GM12878 (cell line): ENCODE measurements around the gene SLC39A11. TPM values are rescaled to one million over a fixed set of nuclear protein-coding genes. Genes with fewer than 3 reads are reported as not detected.

Experiments
- ATAC-seq: fragments of 200-7000 bp; cut with Tn5 transposase; 3 replicates; pipeline ENCODE4 v1.9.1; 2020; ENCODE audit warnings: mild to moderate bottlenecking, moderate library complexity
- BruUV-seq: library from RNA; stranded (reverse); fragments of 400-500 nt; replicated peaks from 2 replicates; lab custom pipeline; 2021; lab: Mats Ljungman, UMichigan
- CTCF ChIA-PET: fragments of 300-600 bp; sonication (Branson Sonifier 250); formaldehyde crosslinking; extraction: SDS; loops from one replicate; lab custom pipeline; 2021; ENCODE audit warnings: inconsistent platforms; lab: Yijun Ruan, JAX
- POLR2A ChIA-PET: fragments of 350-600 bp; formaldehyde crosslinking; extraction: SDS; loops from one replicate; lab custom pipeline; 2021; ENCODE audit warnings: inconsistent platforms; lab: Charles Lee
- RAD21 ChIA-PET: fragments of 300-600 bp; sonication (Branson Sonifier 250); formaldehyde crosslinking; loops from one replicate; lab custom pipeline; 2023; ENCODE audit warnings: antibody characterized with exemption; ENCODE audit not compliant: unreplicated experiment; lab: Charles Lee
- SMC1A ChIA-PET: fragments of 300-600 bp; sonication (Branson Sonifier 250); formaldehyde crosslinking; loops from one replicate; lab custom pipeline; 2023; ENCODE audit not compliant: unreplicated experiment, uncharacterized antibody; lab: Charles Lee
- DNase-seq: peaks from one replicate; pipeline ENCODE4 v3.0.0-alpha.2; 2011; ENCODE audit warnings: low read depth, low spot score
- FAIRE-seq: peaks from 3 replicates; lab custom pipeline; 2011; peaks lifted over from hg19 to GRCh38; lab: Jason Lieb, UNC
- H2AFZ ChIP-seq: 2 replicates; pipeline ENCODE4 v1.6.0; 2011; ENCODE audit warnings: low read depth, low read length, control low read depth; ENCODE audit not compliant: control insufficient read depth
- H3K27ac ChIP-seq: 2 replicates; pipeline ENCODE4 v1.5.1; 2011; ENCODE audit warnings: control low read depth; ENCODE audit not compliant: control insufficient read depth, insufficient read depth
- H3K27me3 ChIP-seq, 2 experiments: replicated peaks in 1 of 2; 2 replicates each; pipeline versions ENCODE4 v1.6.0 to v1.6.1; 2011; ENCODE audit warnings: low read length in 1 of 2; ENCODE audit not compliant: control insufficient read depth in 2 of 2, insufficient read depth in 2 of 2
- H3K36me3 ChIP-seq, 2 experiments: 2 replicates each; pipeline ENCODE4 v1.5.1; 2011; ENCODE audit warnings: low read length in 1 of 2; ENCODE audit not compliant: control insufficient read depth in 2 of 2, insufficient read depth in 2 of 2
- H3K4me1 ChIP-seq: 2 replicates; pipeline ENCODE4 v1.6.1; 2011; ENCODE audit warnings: mild to moderate bottlenecking, low read length, moderate library complexity, mixed read lengths; ENCODE audit not compliant: control insufficient read depth, insufficient read depth
- H3K4me2 ChIP-seq: 2 replicates; pipeline ENCODE4 v1.6.0; 2011; ENCODE audit warnings: control low read depth; ENCODE audit not compliant: control insufficient read depth, insufficient read depth
- H3K4me3 ChIP-seq: fragments of 200-600 bp; sonication (generic); 2 replicates; pipeline ENCODE4 v1.5.1; 2016
- H3K79me2 ChIP-seq: 2 replicates; pipeline ENCODE4 v1.6.0; 2011; ENCODE audit warnings: low read length; ENCODE audit not compliant: control insufficient read depth, insufficient read depth
- H3K9ac ChIP-seq: 2 replicates; pipeline ENCODE4 v1.8.0; 2011; ENCODE audit warnings: low read length, control low read depth, mixed read lengths; ENCODE audit not compliant: control insufficient read depth, insufficient read depth
- H3K9me3 ChIP-seq: replicated peaks from 3 replicates; pipeline ENCODE4 v1.5.1; 2011; ENCODE audit warnings: mild to moderate bottlenecking, low read length; ENCODE audit not compliant: control insufficient read depth, insufficient read depth
- H4K20me1 ChIP-seq: 2 replicates; pipeline ENCODE4 v1.6.0; 2011; ENCODE audit not compliant: control insufficient read depth, insufficient read depth
- BMI1 ChIP-seq: fragments of 450-650 bp; IDR thresholded peaks from 2 replicates; pipeline ENCODE4 v1.6.1; 2016; ENCODE audit warnings: mild to moderate bottlenecking, moderate library complexity, borderline replicate concordance
- CHD1 ChIP-seq: IDR thresholded peaks from 2 replicates; pipeline ENCODE4 v1.6.1; 2012; ENCODE audit warnings: low read depth, low read length, improper control_type of control experiment
- ETV6 ChIP-seq, 2 experiments: fragments of 450-650 bp in 1 of 2; IDR thresholded peaks in 1 of 2; conservative IDR thresholded peaks in 1 of 2; 2 replicates each; pipeline ENCODE4 v1.6.1; 2014; ENCODE audit warnings: antibody characterized with exemption in 1 of 2, borderline replicate concordance in 1 of 2, low read depth in 1 of 2, mild to moderate bottlenecking in 1 of 2, moderate library complexity in 1 of 2
- MYB ChIP-seq: fragments of 150-350 bp; IDR thresholded peaks from 2 replicates; pipeline ENCODE4 v1.6.1; 2014; ENCODE audit warnings: mild to moderate bottlenecking, low read depth, low read length, borderline replicate concordance
- PKNOX1 ChIP-seq: fragments of 450-650 bp; IDR thresholded peaks from 2 replicates; pipeline ENCODE4 v1.6.1; 2016; ENCODE audit warnings: mild to moderate bottlenecking
- STAT3 ChIP-seq: IDR thresholded peaks from 2 replicates; pipeline ENCODE4 v1.6.1; 2011; ENCODE audit warnings: low read depth, low read length, improper control_type of control experiment
- ZNF687 ChIP-seq: fragments of 450-650 bp; IDR thresholded peaks from 2 replicates; pipeline ENCODE4 v1.6.1; 2017; ENCODE audit warnings: mild to moderate bottlenecking, moderate library complexity
- WGBS: methylation state at CpG from one replicate; pipeline ENCODE4 v1.1.6; 2016; ENCODE audit warnings: low lambda C conversion rate; ENCODE audit not compliant: insufficient replicate concordance, insufficient coverage; ENCODE audit errors: missing lambda C conversion rate; 5-methylcytosine and 5-hydroxymethylcytosine counted together
- in situ Hi-C: fragments of 300-500 bp; cut with MboI; formaldehyde crosslinking; loops from 9 replicates; pipeline ENCODE4 v1.14.3; 2018; ENCODE audit warnings: mixed read lengths
- intact Hi-C: fragments of 100-400 bp; cut with micrococcal nuclease; formaldehyde crosslinking; loops from one replicate; pipeline ENCODE4 v1.14.2; 2022; ENCODE audit not compliant: unreplicated experiment
- polyA plus RNA-seq, 11 experiments: library from polyadenylated mRNA; depleted of rRNA in 4 of 11; unstranded in 6 of 11; stranded (reverse) in 5 of 11; fragments of >200 nt; fragmentation: Nextera tagmentation in 4 of 11; fragmentation: Illumina TruSeq in 1 of 11; extraction: Ambion mirVana in 4 of 11; extraction: Trizol in 1 of 11; gene quantifications; 1 replicate in 1 of 11; 2 replicates in 10 of 11; pipeline versions ENCODE4 v1.2.1 to v1.2.3, GENCODE V29; 2011 to 2016; ENCODE audit warnings: inconsistent platforms in 2 of 11, missing spikeins in 2 of 11, low read depth in 1 of 11
- total RNA-seq, 4 experiments: library from RNA; depleted of rRNA in 3 of 4; stranded (reverse); fragments of >200 nt in 3 of 4; fragmentation: Illumina TruSeq in 1 of 4; extraction: Trizol in 1 of 4; gene quantifications; 2 replicates each; pipeline versions ENCODE4 v1.2.1 to v1.2.3, GENCODE V29; 2013 to 2021

The SLC39A11 gene
- total and polyA plus RNA-seq, 10 of the 15 experiments (the other 5 are each of a cell fraction or from before 2014, with no cell fraction given): 8.6 to 23.8 (median 14.0) TPM

- SMC1A ChIA-PET: interaction anchor here (1.0 to 1.2 kb wide), 2 partner anchors 17 to 19 kb away, joined by 3 to 4 read pairs; no protein-coding TSS in a partner anchor
- Histone ChIP-seq H3K36me3 (no peaks in the 10 kb centered on the region), H4K20me1 (no peaks in the 10 kb centered on the region)
- intact Hi-C loops: no loop called here
- BruUV-seq: no TSS peak
- TF ChIP-seq PKNOX1 (no peak), STAT3 (no peak), ETV6 (conservative IDR thresholded peaks at IDR 0.05 in 1 of 2, IDR thresholded peaks at IDR 0.05 in 1 of 2; ENCODE audit: borderline replicate concordance in 1 of 2, low read depth in 1 of 2) (no peak), CHD1 (no peak), BMI1 (no peak), MYB (no peak), ZNF687 (no peak)
- TF ChIP-seq, all 136 proteins: peak for 0
- Histone ChIP-seq H3K4me3 (no peak overlapping the region), H3K79me2 (peaks cover 2% of the 10 kb centered on the region; the same call in 1 of the 2 replicates), H3K27me3 (no peaks in the 10 kb centered on the region), H3K4me1 (no peaks in the 10 kb centered on the region), H2AFZ (no peak overlapping the region), H3K9me3 (no peaks in the 10 kb centered on the region), H3K9ac (no peak overlapping the region), H3K4me2 (no peak overlapping the region), H3K27ac (no peak overlapping the region)
- ATAC-seq (no peak), FAIRE-seq (no peak), DNase-seq (no peak)
- POLR2A ChIA-PET: no interaction called here
- WGBS: 98% methylated on average over 5 of the region's 5 CpGs
- RAD21 ChIA-PET: no interaction called here
- in situ Hi-C loops: no loop called here
- CTCF ChIA-PET: interaction anchor here (0.7 to 1.2 kb wide), 3 partner anchors 14 to 36 kb away, joined by 3 to 6 read pairs (median 3); no protein-coding TSS in a partner anchor
Observed at GRCh38 chr17:72969293-72969906, 123.1 kb downstream of the SLC39A11 start.
